HepG2 (cell line): Measurements from ENCODE around the gene RCOR1. TPM values are rescaled to one million over a fixed set of nuclear protein-coding genes. Genes with fewer than 3 reads are reported as not detected.

Source experiments
- ATAC-seq: fragments of 200-7000 bp; cut with Tn5 transposase; 3 replicates; pipeline ENCODE4 v1.9.1; 2020; ENCODE audit warnings: mild to moderate bottlenecking, moderate library complexity
- BruUV-seq: library from RNA; stranded (reverse); fragments of 400-500 nt; replicated peaks from 2 replicates; lab custom pipeline; 2021; lab: Mats Ljungman, UMichigan
- CTCF ChIA-PET: fragments of 300-600 bp; formaldehyde crosslinking; extraction: SDS; loops from one replicate; lab custom pipeline; 2021; ENCODE audit warnings: low total read pairs, inconsistent platforms, low intra/inter-chr PET ratio; lab: Yijun Ruan, JAX
- POLR2A ChIA-PET: fragments of 350-600 bp; sonication (Branson Sonifier 250); formaldehyde crosslinking; loops from one replicate; lab custom pipeline; 2020; ENCODE audit warnings: antibody characterized with exemption, inconsistent platforms; lab: Yijun Ruan, JAX
- DNase-seq: peaks from one replicate; pipeline ENCODE4 v3.0.0-alpha.2; 2015; ENCODE audit warnings: low spot score
- FAIRE-seq: peaks from 3 replicates; lab custom pipeline; 2011; peaks lifted over from hg19 to GRCh38; lab: Jason Lieb, UNC
- H2AFZ ChIP-seq: one replicate; pipeline ENCODE4 v1.6.1; 2011; ENCODE audit warnings: low read length, inconsistent platforms
- H3K27ac ChIP-seq: fragments of 300-600 bp; 3 replicates; pipeline ENCODE4 v1.8.0; 2011; ENCODE audit warnings: mixed run types, mild to moderate bottlenecking, mixed read lengths, low read length, inconsistent platforms; ENCODE audit not compliant: insufficient read depth; ENCODE audit errors: extremely low read length
- H3K27me3 ChIP-seq, 2 experiments: fragments of 200-600 bp in 1 of 2; 2 replicates in 1 of 2; 3 replicates in 1 of 2; pipeline versions ENCODE4 v1.6.0 to v1.8.0; 2011; ENCODE audit warnings: low read length in 2 of 2, mild to moderate bottlenecking in 2 of 2, moderate library complexity in 2 of 2, inconsistent platforms in 1 of 2; ENCODE audit not compliant: insufficient read depth in 2 of 2, control insufficient read depth in 1 of 2
- H3K36me3 ChIP-seq, 2 experiments: fragments of 200-600 bp in 1 of 2; replicated peaks in 1 of 2; 2 replicates in 1 of 2; 3 replicates in 1 of 2; pipeline versions ENCODE4 v1.5.1 to v1.8.0; 2011; ENCODE audit warnings: low read length in 2 of 2, inconsistent platforms in 1 of 2; ENCODE audit not compliant: insufficient read depth in 2 of 2, control insufficient read depth in 1 of 2
- H3K4me1 ChIP-seq: 2 replicates; pipeline ENCODE4 v1.5.1; 2012; ENCODE audit warnings: low read length, inconsistent platforms; ENCODE audit not compliant: insufficient read depth
- H3K4me2 ChIP-seq: 2 replicates; pipeline ENCODE4 v1.6.0; 2011; ENCODE audit warnings: low read depth, low read length, inconsistent platforms
- H3K4me3 ChIP-seq, 3 experiments: fragments of 200-600 bp in 1 of 3; sonication (generic), shearing (Covaris generic) in 1 of 3; replicated peaks in 1 of 3; 2 replicates each; pipeline ENCODE4 v1.5.1; 2011 to 2016; ENCODE audit warnings: low read length in 3 of 3, inconsistent platforms in 2 of 3, low read depth in 2 of 3, mild to moderate bottlenecking in 2 of 3, control low read depth in 1 of 3, mixed read lengths in 1 of 3; ENCODE audit not compliant: insufficient read depth in 1 of 3
- H3K79me2 ChIP-seq: one replicate; pipeline ENCODE4 v1.6.1; 2011; ENCODE audit warnings: low read length, inconsistent platforms; ENCODE audit not compliant: insufficient read depth
- H3K9ac ChIP-seq: 2 replicates; pipeline ENCODE4 v1.6.0; 2011; ENCODE audit warnings: mild to moderate bottlenecking, low read depth, low read length, inconsistent platforms; ENCODE audit not compliant: insufficient read depth
- H3K9me3 ChIP-seq: 2 replicates; pipeline ENCODE4 v1.5.1; 2012; ENCODE audit warnings: mild to moderate bottlenecking, low read length
- H4K20me1 ChIP-seq: 2 replicates; pipeline ENCODE4 v1.6.0; 2011; ENCODE audit warnings: inconsistent platforms, mild to moderate bottlenecking, low read length, moderate library complexity; ENCODE audit not compliant: insufficient read depth
- BCLAF1 ChIP-seq: fragments of 450-650 bp; IDR thresholded peaks from 2 replicates; pipeline ENCODE4 v1.6.1; 2017; ENCODE audit warnings: mild to moderate bottlenecking
- GTF3A ChIP-seq: sonication (generic); formaldehyde crosslinking; conservative IDR thresholded peaks from 2 replicates; pipeline ENCODE4 v1.4.0; 2020; ENCODE audit warnings: mild to moderate bottlenecking, missing genetic modification reagents
- HCFC1 ChIP-seq: fragments of 150-350 bp; IDR thresholded peaks from 2 replicates; pipeline ENCODE4 v1.6.1; 2014; ENCODE audit warnings: low read depth, low read length
- HHEX ChIP-seq: IDR thresholded peaks from 2 replicates; pipeline ENCODE4 v1.6.1; 2016; ENCODE audit warnings: control low read depth
- HOXD1 ChIP-seq: sonication (generic); formaldehyde crosslinking; IDR thresholded peaks from 2 replicates; pipeline ENCODE4 v1.5.0; 2020; ENCODE audit warnings: missing genetic modification reagents
- KDM1A ChIP-seq: IDR thresholded peaks from 2 replicates; pipeline ENCODE4 v1.6.1; 2016; ENCODE audit warnings: missing compliant biosample characterization
- KDM5B ChIP-seq: sonication (generic); formaldehyde crosslinking; IDR thresholded peaks from 2 replicates; pipeline ENCODE4 v1.4.0; 2020; ENCODE audit warnings: missing genetic modification reagents, mild to moderate bottlenecking, borderline replicate concordance
- NCOA2 ChIP-seq: sonication (generic); formaldehyde crosslinking; IDR thresholded peaks from 2 replicates; pipeline ENCODE4 v1.8.0; 2022; ENCODE audit warnings: inconsistent platforms
- PRDM10 ChIP-seq: sonication (generic); formaldehyde crosslinking; IDR thresholded peaks from 2 replicates; pipeline ENCODE4 v1.4.0; 2020; ENCODE audit warnings: low read depth, missing genetic modification reagents
- SATB2 ChIP-seq: sonication (generic); formaldehyde crosslinking; IDR thresholded peaks from 2 replicates; pipeline ENCODE4 v1.5.0; 2020; ENCODE audit warnings: missing genetic modification reagents
- SMAD3 ChIP-seq: sonication (generic); formaldehyde crosslinking; IDR thresholded peaks from 2 replicates; pipeline ENCODE4 v1.4.0; 2020; ENCODE audit warnings: missing genetic modification reagents
- ZNF256 ChIP-seq: sonication (generic); formaldehyde crosslinking; conservative IDR thresholded peaks from 2 replicates; pipeline ENCODE4 v1.4.0; 2020; ENCODE audit warnings: missing genetic modification reagents
- ZNF607 ChIP-seq: sonication (generic); formaldehyde crosslinking; IDR thresholded peaks from 2 replicates; pipeline ENCODE4 v1.5.1; 2020; ENCODE audit warnings: missing genetic modification reagents, mild to moderate bottlenecking, borderline replicate concordance
- ZNF747 ChIP-seq: sonication (generic); formaldehyde crosslinking; IDR thresholded peaks from 2 replicates; pipeline ENCODE4 v1.8.1; 2023; ENCODE audit warnings: missing genetic modification reagents, mild to moderate bottlenecking, borderline replicate concordance
- ZSCAN29 ChIP-seq: sonication (generic); formaldehyde crosslinking; conservative IDR thresholded peaks from 2 replicates; pipeline ENCODE4 v1.4.0; 2020; ENCODE audit warnings: mild to moderate bottlenecking, missing genetic modification reagents
- ZSCAN5A ChIP-seq: sonication (generic); formaldehyde crosslinking; IDR thresholded peaks from 2 replicates; pipeline ENCODE4 v1.8.0; 2022; ENCODE audit warnings: mild to moderate bottlenecking, missing genetic modification reagents, borderline replicate concordance
- WGBS: methylation state at CpG from one replicate; pipeline ENCODE4 v1.1.6; 2017; ENCODE audit warnings: low lambda C conversion rate; 5-methylcytosine and 5-hydroxymethylcytosine counted together
- in situ Hi-C: cut with HindIII; loops from 2 replicates; pipeline ENCODE4 v1.10.0; 2017; ENCODE audit warnings: low pct_unique_long_range_greater_than_20kb; ENCODE audit not compliant: extremely low pct_ligation_motif_present
- intact Hi-C: fragments of 100-400 bp; cut with micrococcal nuclease; formaldehyde crosslinking; loops from one replicate; pipeline ENCODE4 v1.10.0; 2022; ENCODE audit not compliant: unreplicated experiment
- polyA plus RNA-seq, 8 experiments: library from polyadenylated mRNA; depleted of rRNA in 3 of 8; stranded (reverse) in 7 of 8; unstranded in 1 of 8; fragments of >200 nt; fragmentation: Illumina TruSeq in 4 of 8; extraction: Trizol in 4 of 8; gene quantifications; 2 replicates each; pipeline versions ENCODE4 v1.2.1 to v1.2.3, GENCODE V29; 2011 to 2016; ENCODE audit warnings: low read depth in 4 of 8, missing spikeins in 1 of 8, mixed read lengths in 1 of 8; ENCODE audit not compliant: insufficient read depth in 1 of 8
- total RNA-seq, 5 experiments: library from RNA; depleted of rRNA; stranded (reverse); fragments of >200 nt; fragmentation: Illumina TruSeq; extraction: Trizol; gene quantifications; 2 replicates each; pipeline ENCODE4 v1.2.3, GENCODE V29; 2016; ENCODE audit warnings: low read depth in 1 of 5

RCOR1 gene
- total and polyA plus RNA-seq, 2 of the 13 experiments (the other 11 are each of a cell fraction or from before 2014, with no cell fraction given), result 10.2 to 11.1 TPM

GRCh38 chr14:102602421-102603292 is 10.2 kb downstream of the RCOR1 start:
- Histone ChIP-seq H3K79me2 (peaks cover 80% of the 10 kb centered on the region), H4K20me1 (peaks cover 45% of the 10 kb centered on the region), H3K4me2 (0 out of 2 replicates have a peak overlapping the region, but pooled peaks have one; percentile 12), H3K9me3 (no peaks in the 10 kb centered on the region), H3K36me3 (peaks cover 0 to 6% of the 10 kb centered on the region in 2 experiments; a peak in 2 of 5 replicates), H3K27ac (no peak overlapping the region), H3K4me3 (no peak overlapping the region), H2AFZ (no peak overlapping the region), H3K27me3 (no peaks in the 10 kb centered on the region), H3K4me1 (peaks cover 53% of the 10 kb centered on the region), H3K9ac (no peak overlapping the region)
- DNase-seq, result no peak
- intact Hi-C loops, result no loop called here
- ATAC-seq, result no peak
- FAIRE-seq, result no peak
- WGBS, result 89% methylated on average over 16 of the region's 16 CpGs
- ChIA-PET POLR2A (interaction anchor here (1.3 kb wide), 1 partner anchor 63 kb away, joined by 5 read pairs; no protein-coding TSS in a partner anchor), CTCF (no interaction called here)
- in situ Hi-C loops, result no loop called here
- no TSS peak for BruUV-seq
- TF ChIP-seq ZNF256 (CRISPR knock-in tag) (no peak), HOXD1 (CRISPR knock-in tag) (no peak), ZSCAN5A (no peak), NCOA2 (CRISPR knock-in tag) (no peak), ZNF607 (CRISPR knock-in tag) (no peak), SATB2 (CRISPR knock-in tag) (no peak), PRDM10 (no peak), GTF3A (CRISPR knock-in tag) (no peak), ZSCAN29 (CRISPR knock-in tag) (no peak), KDM1A (CRISPR knock-in tag) (no peak), SMAD3 (CRISPR knock-in tag) (no peak), ZNF747 (CRISPR knock-in tag) (no peak), HHEX (CRISPR knock-in tag) (no peak), BCLAF1 (no peak), KDM5B (CRISPR knock-in tag) (no peak), HCFC1 (no peak)
